ENCODE data around the gene EPN1. TPM values are rescaled to one million over a fixed set of nuclear protein-coding genes. Genes with fewer than 3 reads are reported as not detected.

EPN1 gene
- total RNA-seq, 3 donors from 2014 or later: 22.2 to 47.2 (median 27.5) TPM

- H3K4me3 ChIP-seq: no peak overlapping the region
- no peaks in the 10 kb centered on the region for H3K27me3 ChIP-seq
- H3K9me3 ChIP-seq: no peaks in the 10 kb centered on the region
- no peak for DNase-seq (ENCODE audit: low spot score in 2 of 2)
- no peak overlapping the region for H3K27ac ChIP-seq
- TF ChIP-seq POLR2A (IDR thresholded peaks at IDR 0.05) (no peak), POLR2AphosphoS5 (IDR thresholded peaks at IDR 0.05) (no peak), CTCF (IDR thresholded peaks at IDR 0.05) (no peak)
- no peaks in the 10 kb centered on the region for H3K36me3 ChIP-seq
- intact Hi-C loops (cut with DNase I; ENCODE audit: low total_unique reads): no loop called here
- no peaks in the 10 kb centered on the region for H3K4me1 ChIP-seq
Observed at GRCh38 chr19:55697698-55698097, 22.7 kb downstream of the EPN1 start.

GRCh38 chr19:55698256-55698655, 23.2 kb downstream of the EPN1 start:
- no peak overlapping the region for H3K27ac ChIP-seq
- TF ChIP-seq POLR2A (IDR thresholded peaks at IDR 0.05) (no peak), CTCF (IDR thresholded peaks at IDR 0.05) (no peak), POLR2AphosphoS5 (IDR thresholded peaks at IDR 0.05) (no peak)
- no peak for DNase-seq (ENCODE audit: low spot score in 2 of 2)
- no peaks in the 10 kb centered on the region for H3K27me3 ChIP-seq
- no peak overlapping the region for H3K4me3 ChIP-seq
- intact Hi-C loops (cut with DNase I; ENCODE audit: low total_unique reads): no loop called here
- H3K9me3 ChIP-seq: no peaks in the 10 kb centered on the region
- no peaks in the 10 kb centered on the region for H3K36me3 ChIP-seq
- no peaks in the 10 kb centered on the region for H3K4me1 ChIP-seq

GRCh38 chr19:55699221-55699620, 24.2 kb downstream of the EPN1 start:
- intact Hi-C loops (cut with DNase I; ENCODE audit: low total_unique reads): no loop called here
- H3K4me1 ChIP-seq: no peaks in the 10 kb centered on the region
- H3K27me3 ChIP-seq: no peaks in the 10 kb centered on the region
- H3K9me3 ChIP-seq: peaks cover 0 to 6% of the 10 kb centered on the region in 2 donors
- H3K36me3 ChIP-seq: no peaks in the 10 kb centered on the region
- DNase-seq (ENCODE audit: low spot score in 2 of 2): no peak
- H3K4me3 ChIP-seq: no peak overlapping the region
- TF ChIP-seq POLR2A (IDR thresholded peaks at IDR 0.05) (no peak), CTCF (IDR thresholded peaks at IDR 0.05) (no peak), POLR2AphosphoS5 (IDR thresholded peaks at IDR 0.05) (no peak)
- H3K27ac ChIP-seq: no peak overlapping the region

GRCh38 chr19:55700813-55701212, 25.8 kb downstream of the EPN1 start:
- intact Hi-C loops (cut with DNase I; ENCODE audit: low total_unique reads): no loop called here
- TF ChIP-seq CTCF (IDR thresholded peaks at IDR 0.05): no peak
- TF ChIP-seq POLR2AphosphoS5 (IDR thresholded peaks at IDR 0.05): no peak
- no peak for TF ChIP-seq POLR2A (IDR thresholded peaks at IDR 0.05)
- Histone ChIP-seq H3K4me3 (no peak overlapping the region), H3K9me3 (peaks cover 0 to 6% of the 10 kb centered on the region in 2 donors), H3K27ac (no peak overlapping the region), H3K27me3 (no peaks in the 10 kb centered on the region), H3K4me1 (no peaks in the 10 kb centered on the region), H3K36me3 (no peaks in the 10 kb centered on the region)
- no peak for DNase-seq (ENCODE audit: low spot score in 2 of 2)

GRCh38 chr19:55702131-55702627, 27.2 kb downstream of the EPN1 start:
- intact Hi-C loops (cut with DNase I; ENCODE audit: low total_unique reads): no loop called here
- Histone ChIP-seq H3K4me1 (no peaks in the 10 kb centered on the region), H3K4me3 (no peak overlapping the region), H3K27ac (no peak overlapping the region), H3K9me3 (peaks cover 0 to 6% of the 10 kb centered on the region in 2 donors), H3K36me3 (no peaks in the 10 kb centered on the region), H3K27me3 (no peaks in the 10 kb centered on the region)
- TF ChIP-seq POLR2A (IDR thresholded peaks at IDR 0.05): no peak
- no peak for TF ChIP-seq CTCF (IDR thresholded peaks at IDR 0.05)
- TF ChIP-seq POLR2AphosphoS5 (IDR thresholded peaks at IDR 0.05): no peak
- DNase-seq (ENCODE audit: low spot score in 2 of 2): no peak
